Astrocyte (in vitro differentiated cells and primary cell): Measurements from ENCODE around the gene NCBP2. TPM values are rescaled to one million over a fixed set of nuclear protein-coding genes. Genes with fewer than 3 reads are reported as not detected.

Source experiments
- DNase-seq: peaks from one replicate; pipeline ENCODE4 v3.0.0-alpha.2; 2010; ENCODE audit warnings: low read depth
- FAIRE-seq: peaks from 2 replicates; lab custom pipeline; 2011; peaks lifted over from hg19 to GRCh38; lab: Jason Lieb, UNC
- H2AFZ ChIP-seq: 2 replicates; pipeline ENCODE4 v1.6.0; 2012; ENCODE audit warnings: low read depth, low read length, inconsistent platforms
- H3K27ac ChIP-seq: 2 replicates; pipeline ENCODE4 v1.5.1; 2011; ENCODE audit warnings: low read depth, low read length, inconsistent platforms
- H3K27me3 ChIP-seq: 2 replicates; pipeline ENCODE4 v1.6.0; 2011; ENCODE audit warnings: low read length, inconsistent platforms; ENCODE audit not compliant: insufficient read depth
- H3K36me3 ChIP-seq: 2 replicates; pipeline ENCODE4 v1.5.1; 2011; ENCODE audit warnings: low read length, inconsistent platforms; ENCODE audit not compliant: insufficient read depth
- H3K4me1 ChIP-seq: 2 replicates; pipeline ENCODE4 v1.5.1; 2011; ENCODE audit warnings: low read length, inconsistent platforms; ENCODE audit not compliant: insufficient read depth
- H3K4me2 ChIP-seq: 2 replicates; pipeline ENCODE4 v1.6.0; 2012; ENCODE audit warnings: low read length, inconsistent platforms
- H3K4me3 ChIP-seq: 2 replicates; pipeline ENCODE4 v1.5.1; 2011; ENCODE audit warnings: low read depth, mild to moderate bottlenecking, low read length, inconsistent platforms; ENCODE audit not compliant: insufficient read depth
- H3K79me2 ChIP-seq: 2 replicates; pipeline ENCODE4 v1.6.0; 2012; ENCODE audit warnings: mild to moderate bottlenecking, low read length, inconsistent platforms; ENCODE audit not compliant: insufficient read depth
- H3K9ac ChIP-seq: 2 replicates; pipeline ENCODE4 v1.6.0; 2012; ENCODE audit warnings: mild to moderate bottlenecking, low read length, inconsistent platforms
- H3K9me3 ChIP-seq: 2 replicates; pipeline ENCODE4 v1.5.1; 2012; ENCODE audit warnings: low read depth, mild to moderate bottlenecking, low read length, inconsistent platforms; ENCODE audit not compliant: insufficient read depth
- H4K20me1 ChIP-seq: 2 replicates; pipeline ENCODE4 v1.6.0; 2012; ENCODE audit warnings: low read length, inconsistent platforms; ENCODE audit not compliant: insufficient read depth
- H3K27ac Mint-ChIP-seq: one replicate; pipeline ENCODE4 v1.8.0; 2021; ENCODE audit warnings: mild to moderate bottlenecking, mixed read lengths; ENCODE audit not compliant: unreplicated experiment
- H3K27me3 Mint-ChIP-seq: one replicate; pipeline ENCODE4 v1.8.0; 2021; ENCODE audit warnings: low read depth, mixed read lengths; ENCODE audit not compliant: unreplicated experiment
- H3K36me3 Mint-ChIP-seq: one replicate; pipeline ENCODE4 v1.8.0; 2021; ENCODE audit warnings: low read depth, mixed read lengths; ENCODE audit not compliant: unreplicated experiment
- H3K4me1 Mint-ChIP-seq: one replicate; pipeline ENCODE4 v1.8.0; 2021; ENCODE audit warnings: low read depth, mixed read lengths; ENCODE audit not compliant: unreplicated experiment
- H3K4me3 Mint-ChIP-seq: one replicate; pipeline ENCODE4 v1.8.0; 2021; ENCODE audit warnings: mild to moderate bottlenecking, moderate library complexity, mixed read lengths; ENCODE audit not compliant: unreplicated experiment
- H3K9me3 Mint-ChIP-seq: one replicate; pipeline ENCODE4 v1.8.0; 2021; ENCODE audit warnings: mild to moderate bottlenecking, mixed read lengths; ENCODE audit not compliant: unreplicated experiment
- CTCF ChIP-seq: IDR thresholded peaks from 2 replicates; pipeline ENCODE4 v1.5.1; 2011; ENCODE audit warnings: low read depth, mild to moderate bottlenecking, inconsistent platforms, low read length, moderate library complexity; ENCODE audit not compliant: insufficient read depth
- EZH2 ChIP-seq: IDR thresholded peaks from 2 replicates; pipeline ENCODE4 v1.6.1; 2012; ENCODE audit warnings: mild to moderate bottlenecking, low read length, inconsistent platforms; ENCODE audit not compliant: insufficient read depth
- total RNA-seq: library from RNA; stranded (reverse); gene quantifications from 2 replicates; pipeline ENCODE4 v1.2.1, GENCODE V29; 2021

The NCBP2 gene
- total RNA-seq, 1 donor from 2014 or later, result 90.6 TPM

GRCh38 chr3:196938124-196938523, 4.2 kb downstream of the NCBP2 start:
- DNase-seq, result no peak
- Mint-ChIP-seq H3K27ac (no peak overlapping the region), H3K36me3 (peaks cover 15% of the 10 kb centered on the region), H3K27me3 (no peaks in the 10 kb centered on the region), H3K4me1 (peaks cover 13% of the 10 kb centered on the region), H3K4me3 (no peak overlapping the region), H3K9me3 (no peaks in the 10 kb centered on the region)
- H3K9ac ChIP-seq, result no peak overlapping the region
- peaks cover 11% of the 10 kb centered on the region for H3K4me1 ChIP-seq
- no peak for FAIRE-seq
- H3K4me2 ChIP-seq, result no peak overlapping the region
- no peak for TF ChIP-seq EZH2
- TF ChIP-seq CTCF, result no peak
- H3K4me3 ChIP-seq, result no peak overlapping the region
- peaks cover 28% of the 10 kb centered on the region for H4K20me1 ChIP-seq
- H3K79me2 ChIP-seq, result peaks cover 59% of the 10 kb centered on the region
- no peaks in the 10 kb centered on the region for H3K9me3 ChIP-seq
- H3K36me3 ChIP-seq, result peaks cover 60% of the 10 kb centered on the region
- H3K27ac ChIP-seq, result no peak overlapping the region
- H3K27me3 ChIP-seq, result no peaks in the 10 kb centered on the region
- H2AFZ ChIP-seq, result no peak overlapping the region

GRCh38 chr3:196936288-196936687, 6.0 kb downstream of the NCBP2 start:
- DNase-seq, result no peak
- Histone ChIP-seq H3K9me3 (no peaks in the 10 kb centered on the region), H3K36me3 (peaks cover 63% of the 10 kb centered on the region), H3K27me3 (no peaks in the 10 kb centered on the region), H3K4me2 (no peak overlapping the region), H3K9ac (no peak overlapping the region), H3K4me1 (peaks cover 9% of the 10 kb centered on the region), H3K27ac (no peak overlapping the region), H3K4me3 (no peak overlapping the region), H2AFZ (no peak overlapping the region), H3K79me2 (peaks cover 42% of the 10 kb centered on the region), H4K20me1 (peaks cover 28% of the 10 kb centered on the region)
- H3K9me3 Mint-ChIP-seq, result no peaks in the 10 kb centered on the region
- H3K27me3 Mint-ChIP-seq, result no peaks in the 10 kb centered on the region
- FAIRE-seq, result no peak
- TF ChIP-seq CTCF, result no peak
- no peak for TF ChIP-seq EZH2
- no peak overlapping the region for H3K27ac Mint-ChIP-seq
- H3K4me3 Mint-ChIP-seq, result no peak overlapping the region
- peaks cover 12% of the 10 kb centered on the region for H3K4me1 Mint-ChIP-seq
- H3K36me3 Mint-ChIP-seq, result peaks cover 23% of the 10 kb centered on the region

GRCh38 chr3:196932600-196932999, 9.7 kb downstream of the NCBP2 start:
- peaks cover 36% of the 10 kb centered on the region for H3K36me3 Mint-ChIP-seq

More at GRCh38 chr3:196932600-196932999, 9.7 kb downstream of the NCBP2 start:
- FAIRE-seq (no peak), DNase-seq (no peak)
- peaks cover 7% of the 10 kb centered on the region for H3K79me2 ChIP-seq
- H3K4me1 ChIP-seq, result no peaks in the 10 kb centered on the region
- no peak for TF ChIP-seq CTCF
- TF ChIP-seq EZH2, result no peak
- no peak overlapping the region for H3K9ac ChIP-seq
- H3K4me3 Mint-ChIP-seq, result no peak overlapping the region
- no peaks in the 10 kb centered on the region for H3K4me1 Mint-ChIP-seq
- H3K9me3 Mint-ChIP-seq, result no peaks in the 10 kb centered on the region
- H3K27ac Mint-ChIP-seq, result no peak overlapping the region
- H3K4me3 ChIP-seq, result no peak overlapping the region
- H4K20me1 ChIP-seq, result peaks cover 13% of the 10 kb centered on the region
- no peak overlapping the region for H3K27ac ChIP-seq
- H3K36me3 ChIP-seq, result peaks cover 56% of the 10 kb centered on the region
- H3K27me3 Mint-ChIP-seq, result no peaks in the 10 kb centered on the region
- no peaks in the 10 kb centered on the region for H3K27me3 ChIP-seq
- no peaks in the 10 kb centered on the region for H3K9me3 ChIP-seq
- no peak overlapping the region for H3K4me2 ChIP-seq
- no peak overlapping the region for H2AFZ ChIP-seq
